Epithelial cell of proximal tubule (primary cell): ENCODE data around the gene PRKAR1B. TPM values are rescaled to one million over a fixed set of nuclear protein-coding genes. Genes with fewer than 3 reads are reported as not detected.
A peak's percentile ranks its signal among the peaks of the same experiment; 100 is the strongest.

Experiments used
- DNase-seq: peaks from one replicate; pipeline ENCODE4 v3.0.0-alpha.2; 2011; ENCODE audit warnings: low read depth
- H3K4me3 ChIP-seq: 2 replicates; pipeline ENCODE4 v1.5.1; 2011; ENCODE audit warnings: low read depth, mild to moderate bottlenecking, low read length
- CTCF ChIP-seq: conservative IDR thresholded peaks from 2 replicates; pipeline ENCODE4 v1.5.1; 2012; ENCODE audit warnings: low read depth, mild to moderate bottlenecking, low read length
- total RNA-seq: library from RNA; depleted of rRNA; stranded (reverse); fragments of >200 nt; gene quantifications from 2 replicates; pipeline ENCODE4 v1.2.3, GENCODE V29; 2015

PRKAR1B gene
- total RNA-seq, 1 donor from 2014 or later: 12.2 TPM

- TF ChIP-seq CTCF: no peak
- DNase-seq: no peak
- H3K4me3 ChIP-seq: no peak overlapping the region
Measured at GRCh38 chr7:522951-523314, 204.1 kb downstream of the PRKAR1B start.

GRCh38 chr7:522071-522950 is 204.8 kb downstream of the PRKAR1B start:
- H3K4me3 ChIP-seq: peak overlapping the region; percentile 53
- DNase-seq: no peak
- no peak for TF ChIP-seq CTCF

- peak overlapping the region; percentile 53 for H3K4me3 ChIP-seq
- TF ChIP-seq CTCF: no peak
- DNase-seq: no peak
Measured at GRCh38 chr7:521221-522070, 205.6 kb downstream of the PRKAR1B start.

GRCh38 chr7:520503-521161 is 206.4 kb downstream of the PRKAR1B start:
- DNase-seq: no peak
- TF ChIP-seq CTCF: no peak
- peak overlapping the region; percentile 57 for H3K4me3 ChIP-seq

- peak within 1 kb of the TSS; percentile 69 for H3K4me3 ChIP-seq
- TF ChIP-seq CTCF: no peak
- no peak for DNase-seq
Measured at GRCh38 chr7:519484-520390, 207.3 kb downstream of the PRKAR1B start, which contains the start of gene PDGFA. TSS of gene PDGFA (minus strand) at chr7:519846. CDS start at chr7:519001, 845 bp downstream.
